NCI-H2196 (cell line): ENCODE measurements around the gene MX2.
"Not testable (repeated sequence)": the region's sequence is repeated elsewhere in the genome, so short reads cannot be mapped to it uniquely, and the experiment has no call there.

ENCODE experiments used
- DNase-seq: peaks from one replicate; lab custom pipeline; 2025; ENCODE audit not compliant: unreplicated experiment; lab: John Stamatoyannopoulos, UW

Gene MX2, protein sequence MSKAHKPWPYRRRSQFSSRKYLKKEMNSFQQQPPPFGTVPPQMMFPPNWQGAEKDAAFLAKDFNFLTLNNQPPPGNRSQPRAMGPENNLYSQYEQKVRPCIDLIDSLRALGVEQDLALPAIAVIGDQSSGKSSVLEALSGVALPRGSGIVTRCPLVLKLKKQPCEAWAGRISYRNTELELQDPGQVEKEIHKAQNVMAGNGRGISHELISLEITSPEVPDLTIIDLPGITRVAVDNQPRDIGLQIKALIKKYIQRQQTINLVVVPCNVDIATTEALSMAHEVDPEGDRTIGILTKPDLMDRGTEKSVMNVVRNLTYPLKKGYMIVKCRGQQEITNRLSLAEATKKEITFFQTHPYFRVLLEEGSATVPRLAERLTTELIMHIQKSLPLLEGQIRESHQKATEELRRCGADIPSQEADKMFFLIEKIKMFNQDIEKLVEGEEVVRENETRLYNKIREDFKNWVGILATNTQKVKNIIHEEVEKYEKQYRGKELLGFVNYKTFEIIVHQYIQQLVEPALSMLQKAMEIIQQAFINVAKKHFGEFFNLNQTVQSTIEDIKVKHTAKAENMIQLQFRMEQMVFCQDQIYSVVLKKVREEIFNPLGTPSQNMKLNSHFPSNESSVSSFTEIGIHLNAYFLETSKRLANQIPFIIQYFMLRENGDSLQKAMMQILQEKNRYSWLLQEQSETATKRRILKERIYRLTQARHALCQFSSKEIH

DNA sequence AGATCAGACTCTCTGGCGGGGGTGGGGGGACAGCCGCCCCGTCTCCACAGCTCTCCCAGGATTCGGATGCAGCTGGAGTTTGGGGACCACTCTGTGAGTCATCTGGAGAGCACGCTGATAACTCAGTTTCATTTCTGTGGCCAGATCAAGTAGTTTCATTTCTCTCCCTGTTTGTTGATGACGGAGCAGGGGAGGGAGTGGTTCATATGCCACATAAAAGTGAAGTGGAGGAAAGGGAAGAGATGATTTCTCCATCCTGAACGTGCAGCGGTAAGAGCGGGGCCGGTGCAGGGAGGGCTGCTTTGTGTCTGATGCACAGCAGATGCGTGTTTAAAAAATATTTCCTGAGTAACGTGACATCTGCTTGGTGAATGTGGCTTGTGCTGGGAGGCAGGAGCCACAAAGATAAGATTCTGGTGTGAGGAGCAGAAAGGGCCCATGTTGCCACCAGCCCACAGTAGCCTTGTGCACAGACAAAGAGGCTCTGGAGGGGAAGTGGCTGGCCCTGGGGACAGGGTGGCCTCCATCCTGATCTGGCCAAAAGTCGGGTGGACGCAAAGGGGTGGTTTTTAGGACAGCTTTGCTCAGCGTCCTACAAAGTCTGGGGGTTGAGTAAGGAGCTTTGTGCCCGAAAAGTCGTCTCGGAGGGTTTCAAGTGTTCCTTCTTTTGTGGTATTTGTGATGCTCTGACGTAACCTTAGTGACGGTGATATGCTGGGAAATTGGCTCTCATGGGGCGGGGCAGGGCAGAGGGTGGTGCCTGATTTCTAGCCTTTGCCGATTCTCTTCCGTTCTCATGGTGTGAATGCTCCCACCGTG is at the start of gene MX2:
Gene MX2, plus strand, starts transcription at position 242 of the 819 bp plus-strand sequence. CDS start 14,880 bp downstream, outside the sequence.
- no peak for DNase-seq

DNA sequence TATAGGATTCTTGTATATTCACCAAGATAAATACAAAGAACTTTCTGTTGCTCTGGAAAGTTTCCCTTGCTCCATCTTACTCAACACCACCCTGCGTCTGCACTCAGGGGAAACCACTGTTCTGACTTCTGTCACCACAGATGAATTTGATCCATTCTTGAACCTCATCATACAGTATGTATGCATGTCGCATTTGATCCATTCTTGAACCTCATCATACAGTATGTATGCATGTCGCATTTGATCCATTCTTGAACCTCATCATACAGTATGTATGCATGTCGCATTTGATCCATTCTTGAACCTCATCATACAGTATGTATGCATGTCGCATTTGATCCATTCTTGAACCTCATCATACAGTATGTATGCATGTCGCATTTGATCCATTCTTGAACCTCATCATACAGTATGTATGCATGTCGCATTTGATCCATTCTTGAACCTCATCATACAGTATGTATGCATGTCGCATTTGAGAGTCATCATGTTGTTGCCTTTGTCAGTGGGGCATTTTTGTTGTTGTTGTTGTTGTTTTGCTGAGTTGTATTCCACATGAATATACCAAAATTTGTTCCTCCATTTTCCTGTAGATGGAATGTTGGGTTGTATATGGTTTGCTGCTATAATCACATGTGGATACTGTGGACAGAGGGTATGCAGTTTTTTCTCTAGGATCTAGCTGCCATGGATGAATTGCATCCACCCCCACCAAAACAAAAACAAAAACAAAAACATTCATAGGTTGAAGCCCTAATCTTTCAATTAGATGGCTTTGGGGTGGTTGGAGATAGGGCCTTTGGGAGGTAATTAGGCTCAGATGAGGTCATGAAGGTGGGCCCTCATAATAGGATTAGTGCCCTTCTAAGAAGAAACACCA is 48.3 kb upstream of the MX2 start:
- not testable (repeated sequence) for DNase-seq

DNA sequence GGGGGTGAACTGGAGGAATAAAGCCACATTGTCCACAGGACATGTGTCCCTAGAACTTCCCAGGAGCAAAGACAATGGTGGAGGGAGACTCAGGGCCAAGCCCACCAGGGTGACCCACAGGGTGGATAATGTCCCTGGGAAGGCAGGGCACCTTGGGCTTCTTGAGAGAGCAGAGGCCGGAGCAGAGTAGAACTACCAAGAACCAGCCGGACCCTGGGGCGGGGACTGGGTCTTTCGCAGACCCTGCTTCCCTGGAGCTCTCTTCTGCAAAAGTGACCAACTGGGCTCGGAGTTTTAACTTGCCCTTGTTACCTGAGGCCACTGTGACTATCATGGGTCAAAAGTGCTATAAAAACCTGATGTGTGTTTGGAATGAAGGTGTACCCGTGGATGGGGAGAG is 46.1 kb upstream of the MX2 start:
- no peak for DNase-seq

DNA sequence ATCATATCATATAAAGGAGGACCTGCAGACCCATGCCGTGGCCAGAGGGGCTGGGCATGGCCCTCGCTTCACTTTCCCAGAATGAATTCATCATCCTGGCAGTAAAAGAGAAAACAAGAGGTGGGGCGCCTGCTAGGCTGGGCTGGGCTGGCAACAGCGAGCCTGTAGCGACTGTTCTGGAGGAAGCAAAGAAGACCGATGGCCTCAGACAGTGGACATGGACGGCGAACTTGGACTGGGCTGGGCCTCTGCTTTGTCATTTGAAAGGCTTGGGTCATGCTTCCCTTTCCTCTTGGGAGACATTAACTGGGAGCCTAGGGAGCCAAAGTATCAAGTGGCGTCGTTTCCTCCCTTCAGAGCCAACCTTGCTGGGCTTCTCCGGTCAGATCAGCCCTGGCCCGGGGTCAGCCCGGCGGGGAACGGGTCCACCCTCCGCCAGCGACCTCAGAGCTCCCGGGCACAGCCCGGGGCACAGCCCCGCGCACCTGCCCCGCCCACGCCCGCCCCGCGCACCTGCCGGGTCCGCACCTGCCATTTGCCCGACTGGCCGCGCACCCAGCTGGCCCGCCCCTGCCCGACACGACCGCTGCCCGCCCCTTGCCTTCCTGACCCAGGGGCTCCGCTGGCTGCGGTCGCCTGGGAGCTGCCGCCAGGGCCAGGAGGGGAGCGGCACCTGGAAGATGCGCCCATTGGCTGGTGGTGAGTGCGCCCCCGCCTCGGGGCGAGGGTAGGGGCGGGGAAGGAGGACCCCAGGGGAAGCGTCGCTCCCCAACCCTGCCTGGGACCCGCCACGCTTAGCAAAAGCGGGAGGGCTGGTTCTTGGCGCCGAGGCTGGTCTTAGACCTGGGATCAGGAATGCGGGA is 45.4 kb upstream of the MX2 start, which contains the start of gene FAM3B:
Gene FAM3B, plus strand, starts transcription at position 602 of the 863 bp plus-strand sequence. Its CDS starts 79 bp downstream, at position 681.
- DNase-seq = peak; percentile 75

DNA sequence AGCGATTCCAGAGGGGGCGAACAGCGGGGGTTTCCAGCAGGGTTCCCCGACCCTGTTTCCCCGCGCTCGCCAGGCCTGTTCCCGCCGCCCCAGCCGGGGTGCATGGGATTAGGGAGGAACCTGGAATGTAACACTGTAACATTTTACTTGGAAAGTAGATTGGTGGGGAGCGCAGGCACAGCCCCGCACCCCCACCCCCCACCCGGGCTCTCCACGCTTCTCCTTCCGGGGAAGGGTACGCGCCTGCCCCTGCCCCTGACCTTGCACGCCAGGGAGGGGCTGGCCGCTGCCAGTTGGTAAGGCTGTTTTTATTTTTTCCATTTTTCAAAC is 44.8 kb upstream of the MX2 start:
- no peak for DNase-seq

DNA sequence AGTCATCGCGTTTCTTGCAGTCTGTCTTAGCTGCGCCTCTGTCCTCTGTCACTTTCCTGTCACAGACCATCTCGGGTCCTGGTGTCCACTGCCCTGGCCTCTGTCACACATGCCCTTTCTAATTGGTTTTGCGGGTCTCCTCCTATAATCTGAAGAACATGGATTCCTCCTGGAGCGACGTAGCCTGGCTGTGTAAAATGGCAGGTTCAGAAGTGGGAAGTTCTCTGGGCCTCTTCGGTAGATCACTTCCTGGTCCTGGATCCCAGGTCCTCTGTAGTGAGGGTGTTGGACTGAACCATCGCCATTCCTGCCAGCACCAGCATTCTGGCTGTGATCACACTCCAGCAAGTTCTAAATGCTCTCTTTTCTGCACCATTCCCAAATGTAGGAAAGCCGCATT is 44.4 kb upstream of the MX2 start:
- DNase-seq = peak; percentile 38

DNA sequence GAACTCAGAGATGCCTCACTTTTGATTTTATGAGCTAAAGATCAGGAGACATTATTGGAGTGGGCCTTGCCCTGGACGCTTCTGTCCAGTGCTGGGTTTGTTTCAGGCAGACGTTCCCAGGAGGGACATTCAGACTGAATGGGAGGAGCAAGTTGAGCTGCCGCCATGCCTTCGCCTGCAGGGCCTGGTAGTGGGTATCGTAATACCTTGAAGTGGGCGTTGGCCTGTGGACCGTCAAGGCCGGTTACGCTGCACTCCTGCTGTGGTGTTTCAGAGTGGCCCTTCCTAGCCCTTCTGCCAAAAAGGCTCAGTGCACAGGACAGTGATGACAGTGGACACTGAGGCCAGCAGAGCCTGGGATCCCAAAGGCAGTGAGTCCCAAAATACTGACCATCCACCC is 43.6 kb upstream of the MX2 start:
- peak; percentile 47 for DNase-seq

DNA sequence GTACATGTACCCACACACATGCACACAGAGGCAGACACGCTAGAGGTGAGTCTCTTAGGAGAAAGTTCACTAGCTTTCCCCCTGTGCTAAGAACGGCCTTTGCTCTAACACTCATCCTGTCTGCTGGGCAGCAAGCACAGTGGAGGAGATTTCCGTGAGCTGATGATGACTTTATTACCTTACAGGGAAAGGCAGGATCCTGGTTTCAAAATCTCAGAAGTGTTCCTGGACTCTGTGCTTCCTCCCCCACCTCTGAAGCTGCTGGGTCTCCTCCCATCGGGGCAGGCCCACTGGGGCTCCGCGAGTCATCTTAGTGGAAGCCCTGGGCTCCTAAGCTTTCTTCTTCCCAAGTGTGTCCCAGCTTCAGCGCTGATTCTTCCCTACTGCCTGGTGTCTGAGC is 42.6 kb upstream of the MX2 start:
- no peak for DNase-seq

DNA sequence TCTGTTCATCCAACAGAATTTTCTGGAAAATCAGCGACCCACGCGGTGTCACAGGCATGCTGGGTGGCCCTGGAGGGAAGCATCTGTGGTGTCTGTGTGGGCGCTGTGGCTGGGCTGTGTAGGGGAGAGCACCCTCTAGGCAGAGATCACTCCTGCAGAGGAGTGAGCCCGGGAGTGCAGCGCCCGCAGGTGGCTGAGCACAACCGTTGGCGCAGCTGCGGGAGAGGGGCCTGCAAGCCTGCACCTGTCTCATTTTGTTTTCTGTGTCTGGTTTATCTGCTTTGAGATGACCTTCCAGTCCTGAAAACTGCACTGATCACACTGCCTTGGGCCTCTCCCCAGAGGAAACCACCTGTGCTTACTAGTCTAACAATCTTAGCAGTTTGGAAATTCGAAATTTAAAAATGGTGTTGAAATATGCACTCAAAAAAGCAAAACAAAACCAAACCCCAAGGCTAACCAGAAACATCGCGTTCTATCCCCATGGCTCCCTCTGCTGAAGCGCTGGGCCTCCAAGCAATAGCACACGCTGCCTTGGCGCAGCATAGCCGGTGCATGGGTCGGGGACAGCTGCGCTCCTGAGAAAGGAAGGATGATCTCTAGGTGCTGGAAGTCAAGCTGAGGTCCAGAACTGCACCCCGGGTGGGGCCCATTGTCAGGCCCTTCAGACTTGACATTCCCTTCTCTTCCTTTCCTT is 40.5 kb upstream of the MX2 start:
- DNase-seq = peak; percentile 66

DNA sequence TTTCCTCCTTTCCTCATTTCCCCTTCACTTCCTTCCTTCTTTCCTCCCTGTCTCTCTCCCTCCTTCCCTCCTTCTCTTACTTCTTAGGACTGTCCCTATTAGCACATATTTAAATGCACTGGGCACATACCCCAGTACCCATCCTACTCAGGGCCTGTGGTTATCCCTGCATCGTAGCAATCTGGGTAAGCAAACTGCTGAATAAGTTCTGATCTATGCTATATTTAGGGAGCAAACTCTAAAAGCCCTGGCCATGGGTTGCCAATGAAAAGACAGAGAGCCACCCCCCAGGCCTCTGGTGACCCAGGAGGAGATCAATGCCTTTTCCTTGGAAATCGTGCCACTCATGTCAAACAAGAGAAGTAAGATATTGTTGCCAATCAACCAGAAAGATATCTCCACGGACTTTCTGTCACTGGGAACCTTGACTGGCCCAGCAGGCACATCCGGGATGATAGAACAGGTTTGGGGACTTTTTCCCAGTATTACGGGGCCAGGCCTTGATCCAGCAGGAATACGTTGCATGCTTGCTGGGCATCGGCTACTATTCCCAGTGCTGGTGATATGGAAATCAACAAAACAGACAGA is 39.8 kb upstream of the MX2 start:
- no peak for DNase-seq

DNA sequence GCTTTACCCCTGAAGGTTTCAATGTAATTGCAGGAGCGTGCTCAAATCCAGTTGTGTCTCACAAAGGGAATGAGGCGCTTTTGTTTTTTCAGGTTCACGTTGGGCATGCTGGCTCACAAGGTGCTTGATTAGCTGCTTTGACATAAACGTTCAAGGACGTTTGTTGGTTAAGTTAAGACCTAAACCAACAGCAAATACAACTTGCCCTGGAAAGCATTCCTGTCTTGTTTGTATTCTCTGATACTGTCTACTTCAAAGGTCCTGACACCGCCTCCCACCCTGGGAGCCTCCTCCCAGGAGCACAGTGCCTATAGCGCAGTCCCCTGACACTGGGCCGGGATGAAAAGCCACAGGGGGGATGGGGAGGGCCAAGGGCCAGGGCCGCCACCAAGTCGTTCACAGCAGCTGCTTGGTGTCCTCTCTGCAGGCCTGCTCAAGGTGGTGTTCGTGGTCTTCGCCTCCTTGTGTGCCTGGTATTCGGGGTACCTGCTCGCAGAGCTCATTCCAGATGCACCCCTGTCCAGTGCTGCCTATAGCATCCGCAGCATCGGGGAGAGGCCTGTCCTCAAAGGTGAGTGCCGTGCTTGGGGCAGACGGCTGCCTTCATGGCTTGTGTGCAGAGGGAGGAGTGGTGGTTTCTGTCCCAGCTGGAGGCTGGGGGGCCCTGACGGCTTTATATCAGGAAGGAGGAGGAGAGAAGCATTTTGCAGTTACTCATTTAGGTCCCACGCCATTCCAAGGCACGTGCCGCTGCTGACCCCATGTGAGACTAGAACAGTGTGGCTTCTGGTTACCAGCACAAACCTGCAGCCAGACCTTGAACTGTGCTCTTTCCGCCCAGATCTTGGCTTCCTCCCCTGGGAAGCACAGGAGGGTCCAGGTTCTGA is 39.1 kb upstream of the MX2 start:
- no peak for DNase-seq

DNA sequence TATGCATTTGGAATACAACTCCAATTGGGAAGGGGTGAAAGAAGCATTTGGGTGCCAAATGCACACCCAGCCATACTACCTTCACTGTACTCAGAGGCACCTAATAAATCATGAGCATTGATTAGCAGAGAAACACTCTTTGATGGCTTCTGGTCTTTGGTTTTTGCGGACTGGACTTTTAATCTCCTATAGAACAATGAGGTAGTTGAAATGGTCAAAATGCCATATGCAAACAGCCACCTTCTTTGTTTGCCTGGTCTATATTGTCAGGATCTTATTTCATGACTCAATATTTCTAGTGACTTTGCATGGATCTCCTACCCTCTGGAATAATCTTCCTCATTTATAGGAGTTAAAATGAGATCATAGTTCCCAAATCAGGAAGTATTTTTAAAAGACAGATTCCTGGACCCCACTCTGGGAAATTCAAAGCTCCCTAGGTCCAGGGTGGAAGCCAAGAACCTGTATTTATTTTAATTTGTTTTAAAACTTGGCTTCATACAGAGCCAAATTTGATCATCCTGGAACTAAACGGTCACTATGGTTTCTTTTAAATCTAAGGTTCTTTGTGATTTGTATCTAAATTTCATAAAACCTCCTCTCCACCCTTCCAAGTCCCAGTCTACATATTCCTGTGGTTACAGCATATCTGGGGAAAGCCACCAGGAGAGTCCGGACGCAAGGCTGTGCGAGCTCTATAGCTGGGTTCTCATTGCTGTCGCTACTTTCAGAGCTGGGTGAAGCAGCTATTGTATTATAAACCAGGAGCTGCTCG is 36.5 kb upstream of the MX2 start:
- no peak for DNase-seq

DNA sequence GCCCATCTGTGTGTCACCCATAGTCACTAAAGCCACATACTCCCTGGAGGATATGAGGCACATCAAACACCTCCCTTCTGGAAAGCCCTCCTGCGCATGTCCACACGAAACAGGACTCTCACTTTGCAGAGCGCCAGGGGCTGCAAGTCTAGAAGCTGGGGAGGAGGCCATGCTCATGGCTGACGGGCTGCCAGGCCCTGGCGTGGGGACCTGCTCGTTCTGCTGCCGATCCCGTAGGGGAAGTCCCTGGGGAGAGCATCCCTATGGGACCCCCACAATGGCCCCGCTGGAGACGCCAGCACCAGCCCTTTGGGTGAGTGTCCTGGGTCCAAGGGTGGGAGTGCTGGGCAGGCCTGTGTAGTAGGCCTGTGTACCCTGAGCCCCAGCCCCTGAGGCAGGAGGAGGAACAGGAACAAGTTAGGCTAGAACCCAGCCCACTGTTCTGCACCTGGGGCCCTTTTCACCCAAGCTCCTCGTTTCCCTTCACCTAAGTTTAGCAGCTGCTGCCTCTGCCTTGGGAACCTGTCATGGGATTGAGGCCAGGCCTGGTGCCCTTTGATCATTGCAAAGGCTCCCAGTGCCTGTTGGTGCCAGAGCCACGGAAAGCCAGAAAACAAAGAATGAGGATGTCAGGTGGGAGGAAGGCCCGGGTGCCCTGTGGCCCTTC is 35.3 kb upstream of the MX2 start:
- DNase-seq = peak; percentile 52

DNA sequence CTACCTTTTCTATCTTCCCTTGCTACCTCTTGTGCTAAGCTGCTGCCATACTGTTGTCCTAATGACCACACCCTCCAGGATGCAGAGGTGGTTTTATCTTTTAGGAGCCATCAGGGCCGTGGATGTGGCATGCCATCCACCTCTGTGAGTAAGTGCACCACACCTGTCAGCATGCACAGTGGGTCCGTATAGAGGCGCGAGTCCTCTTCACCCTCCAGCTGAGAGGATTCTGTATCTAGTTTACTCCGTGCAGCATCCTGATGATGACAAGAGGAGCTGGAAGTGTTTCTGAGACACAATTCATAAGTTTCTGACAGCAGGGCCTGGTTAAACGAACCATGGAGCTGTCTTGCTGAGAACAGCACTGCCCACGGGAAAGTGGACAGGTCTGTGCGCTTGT is 34.1 kb upstream of the MX2 start:
- no peak for DNase-seq

DNA sequence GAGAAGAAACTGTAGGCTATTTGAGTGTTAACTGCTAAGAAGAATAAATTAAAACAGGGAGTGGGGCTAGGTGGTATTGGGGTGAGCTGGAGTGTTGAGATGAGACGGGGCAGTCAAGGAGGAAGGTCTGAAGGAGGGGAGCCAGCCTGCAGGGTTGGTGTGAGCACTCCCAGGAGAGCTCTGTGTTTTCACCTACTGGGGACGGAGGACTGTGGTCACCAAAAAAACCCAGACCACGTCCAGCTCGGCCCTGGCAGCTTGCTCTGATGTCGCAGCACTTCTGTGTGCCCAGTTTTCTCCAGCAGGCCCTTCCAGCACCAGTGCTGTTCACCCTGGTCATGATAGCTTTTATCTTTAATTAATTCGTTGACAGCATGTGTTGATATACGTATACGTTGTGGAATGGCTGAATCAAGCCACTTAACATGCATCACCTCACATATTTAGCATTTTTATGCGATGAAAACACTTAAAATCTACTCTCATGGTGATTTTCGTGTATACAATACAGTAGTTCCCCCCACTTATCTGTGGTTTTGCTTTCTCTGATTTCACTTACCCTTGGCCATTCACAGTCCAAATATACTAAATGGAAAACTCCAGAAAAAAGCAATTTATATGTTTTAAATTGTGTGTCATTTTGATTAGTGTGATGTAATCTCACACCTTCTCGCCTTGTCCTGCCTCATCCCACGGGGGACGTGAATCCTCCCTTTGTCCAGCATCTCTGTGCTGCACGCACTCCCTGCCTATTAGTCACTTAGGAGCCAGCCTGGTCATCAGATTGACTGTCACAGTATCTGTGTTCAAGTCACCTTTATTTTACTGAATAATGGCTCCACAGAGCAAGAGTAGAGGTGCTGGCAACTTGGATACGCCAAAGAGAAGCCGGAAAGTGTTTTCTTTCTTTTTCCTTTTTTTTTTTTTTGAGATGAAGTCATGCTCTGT is 32.9 kb upstream of the MX2 start:
- DNase-seq = no peak
